EL (cell line): ENCODE data around the gene PIP4P1.
A peak's percentile ranks its signal among the peaks of the same experiment; 100 is the strongest.

Source experiments
- DNase-seq: peaks from one replicate; pipeline ENCODE4 v3.0.0-alpha.2; 2016

The PIP4P1 gene

GRCh38 chr14:20434701-20435581 is 26.3 kb downstream of the PIP4P1 start:
- DNase-seq: peak; percentile 13

GRCh38 chr14:20429801-20430669 is 31.2 kb downstream of the PIP4P1 start:
- no peak for DNase-seq

GRCh38 chr14:20428802-20429201 is 32.4 kb downstream of the PIP4P1 start:
- no peak for DNase-seq

GRCh38 chr14:20428010-20428365 is 33.2 kb downstream of the PIP4P1 start:
- DNase-seq: no peak

- peak; percentile 68 for DNase-seq
Measured at GRCh38 chr14:20427231-20428009, 33.8 kb downstream of the PIP4P1 start.

GRCh38 chr14:20424851-20425250 is 36.4 kb downstream of the PIP4P1 start:
- no peak for DNase-seq

- DNase-seq: no peak
Measured at GRCh38 chr14:20422886-20423285, 38.3 kb downstream of the PIP4P1 start.

- DNase-seq: no peak
Measured at GRCh38 chr14:20421267-20421666, 40.0 kb downstream of the PIP4P1 start.

GRCh38 chr14:20419419-20419818 is 41.8 kb downstream of the PIP4P1 start:
- DNase-seq: no peak

- no peak for DNase-seq
Measured at GRCh38 chr14:20418501-20418909, 42.7 kb downstream of the PIP4P1 start.

- no peak for DNase-seq
Measured at GRCh38 chr14:20417250-20418186, 43.7 kb downstream of the PIP4P1 start.

GRCh38 chr14:20416223-20416622 is 45.0 kb downstream of the PIP4P1 start:
- DNase-seq: no peak

- DNase-seq: peak; percentile 64
Measured at GRCh38 chr14:20415782-20416206, 45.4 kb downstream of the PIP4P1 start.

GRCh38 chr14:20413744-20414082 is 47.5 kb downstream of the PIP4P1 start:
- no peak for DNase-seq

GRCh38 chr14:20412876-20413743 is 48.1 kb downstream of the PIP4P1 start, which contains the start of gene TEP1:
Gene TEP1 (minus strand): TSS chr14:20413501. CDS start chr14:20408439, 5,062 bp downstream.
- peak; percentile 86 for DNase-seq

GRCh38 chr14:20412411-20412810 is 48.8 kb downstream of the PIP4P1 start:
- DNase-seq: peak; percentile 13

GRCh38 chr14:20409226-20409625 is 52.0 kb downstream of the PIP4P1 start:
- DNase-seq: peak; percentile 57
